HepG2 (cell line): ENCODE data around the gene PPIA. TPM values are rescaled to one million over a fixed set of nuclear protein-coding genes. Genes with fewer than 3 reads are reported as not detected.

Experiments used
- ATAC-seq: fragments of 200-7000 bp; cut with Tn5 transposase; 3 replicates; pipeline ENCODE4 v1.9.1; 2020; ENCODE audit warnings: mild to moderate bottlenecking, moderate library complexity
- BruUV-seq: library from RNA; stranded (reverse); fragments of 400-500 nt; replicated peaks from 2 replicates; lab custom pipeline; 2021; lab: Mats Ljungman, UMichigan
- CTCF ChIA-PET: fragments of 300-600 bp; formaldehyde crosslinking; extraction: SDS; loops from one replicate; lab custom pipeline; 2021; ENCODE audit warnings: low total read pairs, inconsistent platforms, low intra/inter-chr PET ratio; lab: Yijun Ruan, JAX
- POLR2A ChIA-PET: fragments of 350-600 bp; sonication (Branson Sonifier 250); formaldehyde crosslinking; loops from one replicate; lab custom pipeline; 2020; ENCODE audit warnings: antibody characterized with exemption, inconsistent platforms; lab: Yijun Ruan, JAX
- DNase-seq: peaks from one replicate; pipeline ENCODE4 v3.0.0-alpha.2; 2015; ENCODE audit warnings: low spot score
- FAIRE-seq: peaks from 3 replicates; lab custom pipeline; 2011; peaks lifted over from hg19 to GRCh38; lab: Jason Lieb, UNC
- H2AFZ ChIP-seq: one replicate; pipeline ENCODE4 v1.6.1; 2011; ENCODE audit warnings: low read length, inconsistent platforms
- H3K27ac ChIP-seq: fragments of 300-600 bp; 3 replicates; pipeline ENCODE4 v1.8.0; 2011; ENCODE audit warnings: mixed run types, mild to moderate bottlenecking, mixed read lengths, low read length, inconsistent platforms; ENCODE audit not compliant: insufficient read depth; ENCODE audit errors: extremely low read length
- H3K27me3 ChIP-seq, 2 experiments: fragments of 200-600 bp in 1 of 2; 2 replicates in 1 of 2; 3 replicates in 1 of 2; pipeline versions ENCODE4 v1.6.0 to v1.8.0; 2011; ENCODE audit warnings: low read length in 2 of 2, mild to moderate bottlenecking in 2 of 2, moderate library complexity in 2 of 2, inconsistent platforms in 1 of 2; ENCODE audit not compliant: insufficient read depth in 2 of 2, control insufficient read depth in 1 of 2
- H3K36me3 ChIP-seq, 2 experiments: fragments of 200-600 bp in 1 of 2; replicated peaks in 1 of 2; 2 replicates in 1 of 2; 3 replicates in 1 of 2; pipeline versions ENCODE4 v1.5.1 to v1.8.0; 2011; ENCODE audit warnings: low read length in 2 of 2, inconsistent platforms in 1 of 2; ENCODE audit not compliant: insufficient read depth in 2 of 2, control insufficient read depth in 1 of 2
- H3K4me1 ChIP-seq: 2 replicates; pipeline ENCODE4 v1.5.1; 2012; ENCODE audit warnings: low read length, inconsistent platforms; ENCODE audit not compliant: insufficient read depth
- H3K4me2 ChIP-seq: 2 replicates; pipeline ENCODE4 v1.6.0; 2011; ENCODE audit warnings: low read depth, low read length, inconsistent platforms
- H3K4me3 ChIP-seq, 3 experiments: fragments of 200-600 bp in 1 of 3; sonication (generic), shearing (Covaris generic) in 1 of 3; replicated peaks in 1 of 3; 2 replicates each; pipeline ENCODE4 v1.5.1; 2011 to 2016; ENCODE audit warnings: low read length in 3 of 3, inconsistent platforms in 2 of 3, low read depth in 2 of 3, mild to moderate bottlenecking in 2 of 3, control low read depth in 1 of 3, mixed read lengths in 1 of 3; ENCODE audit not compliant: insufficient read depth in 1 of 3
- H3K79me2 ChIP-seq: one replicate; pipeline ENCODE4 v1.6.1; 2011; ENCODE audit warnings: low read length, inconsistent platforms; ENCODE audit not compliant: insufficient read depth
- H3K9ac ChIP-seq: 2 replicates; pipeline ENCODE4 v1.6.0; 2011; ENCODE audit warnings: mild to moderate bottlenecking, low read depth, low read length, inconsistent platforms; ENCODE audit not compliant: insufficient read depth
- H3K9me3 ChIP-seq: 2 replicates; pipeline ENCODE4 v1.5.1; 2012; ENCODE audit warnings: mild to moderate bottlenecking, low read length
- H4K20me1 ChIP-seq: 2 replicates; pipeline ENCODE4 v1.6.0; 2011; ENCODE audit warnings: inconsistent platforms, mild to moderate bottlenecking, low read length, moderate library complexity; ENCODE audit not compliant: insufficient read depth
- JDP2 ChIP-seq: sonication (generic); formaldehyde crosslinking; IDR thresholded peaks from 2 replicates; pipeline ENCODE4 v1.8.1; 2022; ENCODE audit warnings: missing genetic modification reagents, borderline replicate concordance
- MBD4 ChIP-seq: IDR thresholded peaks from 2 replicates; pipeline ENCODE4 v1.6.1; 2012; ENCODE audit warnings: low read length, inconsistent platforms, borderline replicate concordance
- POLR2AphosphoS5 ChIP-seq: IDR thresholded peaks from 2 replicates; pipeline ENCODE4 v1.6.1; 2012; ENCODE audit warnings: low read depth, low read length
- RAD21 ChIP-seq: fragments of 450-650 bp; formaldehyde crosslinking; IDR thresholded peaks from 2 replicates; pipeline ENCODE4 v1.5.0; 2020; ENCODE audit warnings: mild to moderate bottlenecking
- RBFOX2 ChIP-seq: fragments of 200-400 bp; formaldehyde crosslinking; IDR thresholded peaks from 2 replicates; pipeline ENCODE4 v1.6.1; 2017; ENCODE audit warnings: low read depth, mild to moderate bottlenecking, low read length
- SETDB1 ChIP-seq: sonication (generic); formaldehyde crosslinking; IDR thresholded peaks from 2 replicates; pipeline ENCODE4 v1.5.1; 2020; ENCODE audit warnings: missing genetic modification reagents, mild to moderate bottlenecking, borderline replicate concordance
- SNRNP70 ChIP-seq: fragments of 200-400 bp; formaldehyde crosslinking; IDR thresholded peaks from 2 replicates; pipeline ENCODE4 v1.6.1; 2017; ENCODE audit warnings: mild to moderate bottlenecking, low read depth, low read length, moderate library complexity
- SP4 ChIP-seq: sonication (generic); formaldehyde crosslinking; IDR thresholded peaks from 2 replicates; pipeline ENCODE4 v1.8.1; 2023; ENCODE audit warnings: mild to moderate bottlenecking, missing genetic modification reagents
- TOE1 ChIP-seq: sonication (generic); formaldehyde crosslinking; IDR thresholded peaks from 2 replicates; pipeline ENCODE4 v1.4.0; 2020; ENCODE audit warnings: mild to moderate bottlenecking, missing genetic modification reagents
- TSC22D2 ChIP-seq: sonication (generic); formaldehyde crosslinking; IDR thresholded peaks from 2 replicates; pipeline ENCODE4 v1.5.1; 2020; ENCODE audit warnings: missing genetic modification reagents, mild to moderate bottlenecking, borderline replicate concordance
- YY1 ChIP-seq: IDR thresholded peaks from 2 replicates; pipeline ENCODE4 v1.6.1; 2011; ENCODE audit warnings: low read length, low read depth, moderate library complexity, mild to moderate bottlenecking; ENCODE audit not compliant: insufficient read depth, insufficient replicate concordance
- ZNF264 ChIP-seq: sonication (generic); formaldehyde crosslinking; IDR thresholded peaks from 2 replicates; pipeline ENCODE4 v1.4.0; 2020; ENCODE audit warnings: missing genetic modification reagents
- ZNF274 ChIP-seq: sonication (generic); formaldehyde crosslinking; IDR thresholded peaks from 2 replicates; pipeline ENCODE4 v1.5.1; 2020; ENCODE audit warnings: mild to moderate bottlenecking, missing genetic modification reagents
- ZNF619 ChIP-seq: sonication (generic); formaldehyde crosslinking; IDR thresholded peaks from 2 replicates; pipeline ENCODE4 v1.4.0; 2020; ENCODE audit warnings: mild to moderate bottlenecking, missing genetic modification reagents
- ZNF761 ChIP-seq: sonication (generic); formaldehyde crosslinking; conservative IDR thresholded peaks from 2 replicates; pipeline ENCODE4 v1.4.0; 2020; ENCODE audit warnings: mild to moderate bottlenecking, missing genetic modification reagents
- ZSCAN29 ChIP-seq: sonication (generic); formaldehyde crosslinking; conservative IDR thresholded peaks from 2 replicates; pipeline ENCODE4 v1.4.0; 2020; ENCODE audit warnings: mild to moderate bottlenecking, missing genetic modification reagents
- WGBS: methylation state at CpG from one replicate; pipeline ENCODE4 v1.1.6; 2017; ENCODE audit warnings: low lambda C conversion rate; 5-methylcytosine and 5-hydroxymethylcytosine counted together
- in situ Hi-C: cut with HindIII; loops from 2 replicates; pipeline ENCODE4 v1.10.0; 2017; ENCODE audit warnings: low pct_unique_long_range_greater_than_20kb; ENCODE audit not compliant: extremely low pct_ligation_motif_present
- intact Hi-C: fragments of 100-400 bp; cut with micrococcal nuclease; formaldehyde crosslinking; loops from one replicate; pipeline ENCODE4 v1.10.0; 2022; ENCODE audit not compliant: unreplicated experiment
- polyA plus RNA-seq, 8 experiments: library from polyadenylated mRNA; depleted of rRNA in 3 of 8; stranded (reverse) in 7 of 8; unstranded in 1 of 8; fragments of >200 nt; fragmentation: Illumina TruSeq in 4 of 8; extraction: Trizol in 4 of 8; gene quantifications; 2 replicates each; pipeline versions ENCODE4 v1.2.1 to v1.2.3, GENCODE V29; 2011 to 2016; ENCODE audit warnings: low read depth in 4 of 8, missing spikeins in 1 of 8, mixed read lengths in 1 of 8; ENCODE audit not compliant: insufficient read depth in 1 of 8
- total RNA-seq, 5 experiments: library from RNA; depleted of rRNA; stranded (reverse); fragments of >200 nt; fragmentation: Illumina TruSeq; extraction: Trizol; gene quantifications; 2 replicates each; pipeline ENCODE4 v1.2.3, GENCODE V29; 2016; ENCODE audit warnings: low read depth in 1 of 5
- TF ChIP-seq, protein P1 (sequence below): sonication (generic); formaldehyde crosslinking; IDR thresholded peaks from 2 replicates; pipeline ENCODE4; 2020; ENCODE audit warnings: missing genetic modification reagents, mild to moderate bottlenecking, borderline replicate concordance

Gene PPIA
- total and polyA plus RNA-seq, 2 of the 13 experiments (the other 11 are each of a cell fraction or from before 2014, with no cell fraction given), result 2,268 to 3,010 TPM

DNA sequence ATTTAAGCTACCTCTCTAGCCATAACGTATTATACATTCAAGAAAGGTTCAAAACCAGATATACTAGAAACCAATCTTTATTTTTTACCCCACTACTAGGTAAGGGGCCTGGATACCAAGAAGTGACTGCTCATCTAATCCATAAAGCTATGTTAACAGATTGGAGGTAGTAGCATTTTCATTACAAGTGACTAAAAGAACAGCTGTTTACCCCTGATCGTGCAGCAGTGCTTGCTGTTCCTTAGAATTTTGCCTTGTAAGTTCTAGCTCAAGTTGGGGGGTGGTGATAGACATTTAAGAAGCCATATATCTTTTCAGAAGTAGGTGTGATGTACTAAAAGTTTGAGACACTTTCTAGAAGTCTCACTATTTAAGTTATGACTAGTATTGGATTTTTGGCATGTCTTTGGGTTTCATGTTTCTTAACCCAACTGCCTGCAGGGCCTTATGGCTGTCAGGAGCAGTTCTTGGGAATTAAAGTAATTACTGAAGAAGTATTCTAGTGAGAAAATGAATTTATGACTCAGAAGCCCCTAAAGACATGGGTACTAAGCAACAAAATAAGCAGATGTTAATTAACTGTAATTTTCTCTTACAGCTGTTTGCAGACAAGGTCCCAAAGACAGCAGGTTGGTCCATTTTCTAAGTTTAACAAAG, 2.3 kb downstream of the PPIA start:
- in situ Hi-C loops, result no loop called here
- H3K27me3 ChIP-seq, result no peaks in the 10 kb centered on the region; a peak in 1 of 5 replicates
- H3K4me1 ChIP-seq, result peaks cover 36% of the 10 kb centered on the region
- FAIRE-seq, result no peak
- no peak for DNase-seq
- WGBS, result 24% methylated on average over 2 of the region's 2 CpGs
- peak overlapping the region; percentile 98 for H3K4me2 ChIP-seq
- TF ChIP-seq POLR2AphosphoS5 (peak; percentile 42; the same call in 1 of the 2 replicates), SNRNP70 (no peak), ZNF619 (CRISPR knock-in tag) (no peak), MBD4 (0 out of 2 replicates have a peak, but pooled peaks have one; percentile 54), RAD21 (no peak), YY1 (no peak)
- intact Hi-C loops, result loop anchor here (5.0 to 10.0 kb wide), 2 partner anchors 211 to 1766 kb away; no protein-coding TSS in a partner anchor
- peak overlapping the region; percentile 91 for H3K9ac ChIP-seq
- peaks cover 10 to 45% of the 10 kb centered on the region in 2 experiments for H3K36me3 ChIP-seq
- no TSS peak for BruUV-seq
- H4K20me1 ChIP-seq, result peaks cover 49% of the 10 kb centered on the region
- no peak overlapping the region for H2AFZ ChIP-seq
- POLR2A ChIA-PET, result interaction anchor here (1.1 to 2.4 kb wide), 5 partner anchors 12 to 224 kb away, joined by 3 to 20 read pairs (median 5); partner anchors contain the start of genes DDX56 and H2AZ2
- H3K9me3 ChIP-seq, result no peaks in the 10 kb centered on the region
- H3K27ac ChIP-seq, result peak overlapping the region; percentile 6
- CTCF ChIA-PET, result no interaction called here
- ATAC-seq, result no peak
- peaks cover 34% of the 10 kb centered on the region for H3K79me2 ChIP-seq
- H3K4me3 ChIP-seq, result peak overlapping the region; percentile 80 to 86 (median 85); a peak in 5 of 6 replicates

DNA sequence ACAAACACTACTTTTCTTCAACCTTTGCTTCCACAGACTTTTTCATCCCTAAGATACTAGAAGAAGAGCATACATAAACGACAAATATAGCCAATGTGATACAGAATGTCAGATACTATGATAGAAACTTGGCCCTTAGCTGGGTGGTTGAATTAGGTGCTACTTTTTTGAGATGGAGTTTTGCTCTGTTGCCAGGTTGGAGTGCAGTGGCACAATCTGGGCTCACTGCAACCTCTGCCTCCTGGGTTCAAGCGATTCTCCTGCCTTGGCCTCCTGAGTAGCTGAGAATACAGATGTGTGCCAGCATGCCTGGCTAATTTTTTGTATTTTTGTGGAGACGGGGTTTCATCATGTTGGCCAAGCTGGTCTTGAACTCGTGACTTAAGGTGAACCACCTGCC, 3.5 kb downstream of the PPIA start:
- no TSS peak for BruUV-seq
- H3K4me3 ChIP-seq, result no peak overlapping the region
- POLR2A ChIA-PET, result no interaction called here
- TF ChIP-seq, protein P1, sequence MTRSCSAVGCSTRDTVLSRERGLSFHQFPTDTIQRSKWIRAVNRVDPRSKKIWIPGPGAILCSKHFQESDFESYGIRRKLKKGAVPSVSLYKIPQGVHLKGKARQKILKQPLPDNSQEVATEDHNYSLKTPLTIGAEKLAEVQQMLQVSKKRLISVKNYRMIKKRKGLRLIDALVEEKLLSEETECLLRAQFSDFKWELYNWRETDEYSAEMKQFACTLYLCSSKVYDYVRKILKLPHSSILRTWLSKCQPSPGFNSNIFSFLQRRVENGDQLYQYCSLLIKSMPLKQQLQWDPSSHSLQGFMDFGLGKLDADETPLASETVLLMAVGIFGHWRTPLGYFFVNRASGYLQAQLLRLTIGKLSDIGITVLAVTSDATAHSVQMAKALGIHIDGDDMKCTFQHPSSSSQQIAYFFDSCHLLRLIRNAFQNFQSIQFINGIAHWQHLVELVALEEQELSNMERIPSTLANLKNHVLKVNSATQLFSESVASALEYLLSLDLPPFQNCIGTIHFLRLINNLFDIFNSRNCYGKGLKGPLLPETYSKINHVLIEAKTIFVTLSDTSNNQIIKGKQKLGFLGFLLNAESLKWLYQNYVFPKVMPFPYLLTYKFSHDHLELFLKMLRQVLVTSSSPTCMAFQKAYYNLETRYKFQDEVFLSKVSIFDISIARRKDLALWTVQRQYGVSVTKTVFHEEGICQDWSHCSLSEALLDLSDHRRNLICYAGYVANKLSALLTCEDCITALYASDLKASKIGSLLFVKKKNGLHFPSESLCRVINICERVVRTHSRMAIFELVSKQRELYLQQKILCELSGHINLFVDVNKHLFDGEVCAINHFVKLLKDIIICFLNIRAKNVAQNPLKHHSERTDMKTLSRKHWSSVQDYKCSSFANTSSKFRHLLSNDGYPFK (CRISPR knock-in tag), result no peak
- TF ChIP-seq JDP2 (no peak), TOE1 (no peak), RBFOX2 (peak; percentile 58), ZSCAN29 (no peak), SP4 (no peak), SETDB1 (CRISPR knock-in tag) (no peak), ZNF761 (CRISPR knock-in tag) (no peak), ZNF264 (CRISPR knock-in tag) (no peak), TSC22D2 (no peak), ZNF274 (CRISPR knock-in tag) (no peak)

More for the DNA sequence above, 3.5 kb downstream of the PPIA start:
- no peaks in the 10 kb centered on the region; a peak in 1 of 5 replicates for H3K27me3 ChIP-seq
- WGBS, result 80% methylated on average over 3 of the region's 4 CpGs
- H4K20me1 ChIP-seq, result peaks cover 49% of the 10 kb centered on the region
- CTCF ChIA-PET, result no interaction called here
- H3K9me3 ChIP-seq, result no peaks in the 10 kb centered on the region
- FAIRE-seq (no peak), ATAC-seq (no peak), DNase-seq (no peak)
- no peak overlapping the region for H2AFZ ChIP-seq
- H3K4me1 ChIP-seq, result peaks cover 25% of the 10 kb centered on the region
- H3K79me2 ChIP-seq, result peaks cover 34% of the 10 kb centered on the region
- intact Hi-C loops, result loop anchor here (5.0 to 10.0 kb wide), 2 partner anchors 213 to 1765 kb away; no protein-coding TSS in a partner anchor
- in situ Hi-C loops, result no loop called here
- peaks cover 10 to 45% of the 10 kb centered on the region in 2 experiments for H3K36me3 ChIP-seq
- H3K9ac ChIP-seq, result no peak overlapping the region
- H3K27ac ChIP-seq, result no peak overlapping the region
- H3K4me2 ChIP-seq, result 0 out of 2 replicates have a peak overlapping the region, but pooled peaks have one; percentile 2
